ENCODE measurements around the gene MRTFA. TPM values are rescaled to one million over a fixed set of nuclear protein-coding genes. Genes with fewer than 3 reads are reported as not detected.
A peak's percentile ranks its signal among the peaks of the same experiment; 100 is the strongest.

MRTFA gene
- total and polyA plus RNA-seq, 9 of the 15 experiments (the other 6 are each of a cell fraction or from before 2014, with no cell fraction given): 0.84 to 21.1 (median 3.7) TPM

GRCh38 chr22:40651563-40652501 lies 15.3 kb upstream of the MRTFA start (continued):
- TF ChIP-seq ZNF589 (CRISPR knock-in tag; IDR thresholded peaks at IDR 0.05; ENCODE audit: low read depth) (0 out of 2 replicates have a peak, but pooled peaks have one; percentile 22), C11orf30 (IDR thresholded peaks at IDR 0.05; ENCODE audit: low read depth) (peak; percentile 87), PML (IDR thresholded peaks at IDR 0.05; ENCODE audit: low read length) (peak; percentile 78), MEIS2 (IDR thresholded peaks at IDR 0.05; ENCODE audit: partially characterized antibody) (peak; percentile 57), UBTF (IDR thresholded peaks at IDR 0.05; ENCODE audit: borderline replicate concordance in 1 of 2, low read depth in 2 of 2, low read length in 2 of 2) (peak in 1 of 2 experiments; percentile 72; a peak in 1 of 4 replicates), CCNT2 (IDR thresholded peaks at IDR 0.05; ENCODE audit: borderline replicate concordance, extremely low read depth, insufficient read length, low read depth, low read length) (peak; percentile 34), POLR2H (tag; IDR thresholded peaks at IDR 0.05; ENCODE audit: low read depth) (peak; percentile 92), FOXP1 (CRISPR knock-in tag; IDR thresholded peaks at IDR 0.05) (0 out of 2 replicates have a peak, but pooled peaks have one; percentile 66), ZNF766 (CRISPR knock-in tag; conservative IDR thresholded peaks at IDR 0.05) (peak; percentile 58; the same call in 1 of the 2 replicates), E2F6 (IDR thresholded peaks at IDR 0.05; ENCODE audit: borderline replicate concordance in 1 of 2, extremely low read depth in 1 of 2, insufficient read depth in 1 of 2, insufficient read length in 1 of 2, low read depth in 1 of 2, low read length in 1 of 2, poor library complexity in 1 of 2, severe bottlenecking in 1 of 2) (peak; percentile 91 to 96), SETDB1 (IDR thresholded peaks at IDR 0.05; ENCODE audit: low read length) (no peak), HDAC8 (tag; IDR thresholded peaks at IDR 0.05) (no peak), TBL1XR1 (IDR thresholded peaks at IDR 0.05; ENCODE audit: low read length in 2 of 2) (0 out of 4 replicates have a peak, but pooled peaks of 1 of the 2 experiments have one; percentile 11), ZNF324 (CRISPR knock-in tag; IDR thresholded peaks at IDR 0.05) (no peak), ZNF24 (IDR thresholded peaks at IDR 0.05) (peak; percentile 93), RNF2 (IDR thresholded peaks at IDR 0.05) (0 out of 2 replicates have a peak, but pooled peaks have one; percentile 72)
- TF ChIP-seq, protein P1, sequence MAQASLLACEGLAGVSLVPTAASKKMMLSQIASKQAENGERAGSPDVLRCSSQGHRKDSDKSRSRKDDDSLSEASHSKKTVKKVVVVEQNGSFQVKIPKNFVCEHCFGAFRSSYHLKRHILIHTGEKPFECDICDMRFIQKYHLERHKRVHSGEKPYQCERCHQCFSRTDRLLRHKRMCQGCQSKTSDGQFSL (CRISPR knock-in tag; IDR thresholded peaks at IDR 0.05): no peak
- TF ChIP-seq, protein P1 (tag; IDR thresholded peaks at IDR 0.05): no peak
- TF ChIP-seq, protein P2, sequence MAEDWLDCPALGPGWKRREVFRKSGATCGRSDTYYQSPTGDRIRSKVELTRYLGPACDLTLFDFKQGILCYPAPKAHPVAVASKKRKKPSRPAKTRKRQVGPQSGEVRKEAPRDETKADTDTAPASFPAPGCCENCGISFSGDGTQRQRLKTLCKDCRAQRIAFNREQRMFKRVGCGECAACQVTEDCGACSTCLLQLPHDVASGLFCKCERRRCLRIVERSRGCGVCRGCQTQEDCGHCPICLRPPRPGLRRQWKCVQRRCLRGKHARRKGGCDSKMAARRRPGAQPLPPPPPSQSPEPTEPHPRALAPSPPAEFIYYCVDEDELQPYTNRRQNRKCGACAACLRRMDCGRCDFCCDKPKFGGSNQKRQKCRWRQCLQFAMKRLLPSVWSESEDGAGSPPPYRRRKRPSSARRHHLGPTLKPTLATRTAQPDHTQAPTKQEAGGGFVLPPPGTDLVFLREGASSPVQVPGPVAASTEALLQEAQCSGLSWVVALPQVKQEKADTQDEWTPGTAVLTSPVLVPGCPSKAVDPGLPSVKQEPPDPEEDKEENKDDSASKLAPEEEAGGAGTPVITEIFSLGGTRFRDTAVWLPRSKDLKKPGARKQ (CRISPR knock-in tag; IDR thresholded peaks at IDR 0.05): no peak
